ENCODE results near the gene BCKDHB.

Gene BCKDHB

DNA sequence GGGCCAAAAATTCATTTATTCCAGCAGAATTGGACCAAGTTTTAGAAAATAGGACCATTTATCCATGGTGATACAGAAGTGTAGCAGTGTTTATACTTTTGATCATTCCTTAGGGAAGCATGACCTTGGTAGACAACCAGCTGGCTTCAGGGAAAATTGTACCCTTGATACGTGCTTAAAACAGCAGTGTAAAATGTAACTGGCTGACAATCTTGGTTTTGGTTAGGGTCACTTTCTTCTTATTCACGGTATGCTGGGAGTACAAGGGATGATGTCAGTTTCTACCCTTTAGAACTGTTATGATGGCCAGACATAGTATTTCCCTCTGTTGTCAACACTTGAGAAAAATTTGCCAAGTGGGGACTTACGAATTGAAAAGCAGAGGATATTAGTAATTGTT is 157.1 kb downstream of the BCKDHB start:
- H3K4me3 ChIP-seq (replicated peaks; ENCODE audit: insufficient read depth, low read length) = no peak overlapping the region

DNA sequence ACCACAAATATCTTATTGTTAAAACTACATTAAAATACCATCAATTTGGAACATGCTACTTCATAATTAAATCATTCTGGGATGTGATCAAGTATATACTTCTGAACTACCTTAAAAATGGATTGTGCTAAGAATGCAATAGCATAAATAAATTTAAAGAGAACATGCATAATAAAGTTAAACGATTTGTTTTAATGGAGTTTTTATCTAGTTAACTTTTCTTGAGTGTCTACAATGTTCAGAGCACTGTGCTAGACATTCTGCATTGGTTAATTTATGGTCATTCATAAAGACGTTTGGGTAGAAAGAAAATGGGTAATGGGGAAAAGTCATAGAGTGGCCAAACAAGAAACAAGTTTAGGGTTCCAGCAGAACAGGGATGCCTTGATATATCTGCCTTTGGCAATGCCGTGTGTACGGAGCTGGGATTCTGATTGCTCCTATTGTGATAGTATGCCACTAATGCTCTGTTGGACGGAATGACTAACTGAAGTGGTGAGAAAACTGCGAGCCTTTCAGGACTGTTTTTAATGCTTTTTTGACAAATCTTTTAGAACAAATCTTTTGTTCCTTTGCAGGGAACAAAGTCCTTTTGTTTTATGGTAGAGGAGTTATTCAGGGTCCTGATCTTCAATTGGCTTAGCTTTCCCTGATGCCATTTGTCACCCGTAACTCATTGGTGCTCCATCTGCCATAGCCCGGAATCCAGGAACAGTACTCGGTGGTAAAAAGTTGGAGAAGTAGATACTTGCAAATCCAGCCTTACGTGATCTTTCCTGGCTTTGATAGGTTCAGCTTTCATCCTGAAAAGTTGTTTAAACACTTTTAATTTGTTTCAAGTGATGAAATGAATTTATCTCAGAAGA is 162.6 kb downstream of the BCKDHB start:
- no peak overlapping the region for H3K4me3 ChIP-seq (replicated peaks; ENCODE audit: insufficient read depth, low read length)
- no peaks in the 10 kb centered on the region for H3K27me3 ChIP-seq (ENCODE audit: insufficient read depth, poor library complexity, severe bottlenecking)
- no peak for TF ChIP-seq POLR2AphosphoS5 (IDR thresholded peaks at IDR 0.05; ENCODE audit: low read depth)
- TF ChIP-seq, protein P1, sequence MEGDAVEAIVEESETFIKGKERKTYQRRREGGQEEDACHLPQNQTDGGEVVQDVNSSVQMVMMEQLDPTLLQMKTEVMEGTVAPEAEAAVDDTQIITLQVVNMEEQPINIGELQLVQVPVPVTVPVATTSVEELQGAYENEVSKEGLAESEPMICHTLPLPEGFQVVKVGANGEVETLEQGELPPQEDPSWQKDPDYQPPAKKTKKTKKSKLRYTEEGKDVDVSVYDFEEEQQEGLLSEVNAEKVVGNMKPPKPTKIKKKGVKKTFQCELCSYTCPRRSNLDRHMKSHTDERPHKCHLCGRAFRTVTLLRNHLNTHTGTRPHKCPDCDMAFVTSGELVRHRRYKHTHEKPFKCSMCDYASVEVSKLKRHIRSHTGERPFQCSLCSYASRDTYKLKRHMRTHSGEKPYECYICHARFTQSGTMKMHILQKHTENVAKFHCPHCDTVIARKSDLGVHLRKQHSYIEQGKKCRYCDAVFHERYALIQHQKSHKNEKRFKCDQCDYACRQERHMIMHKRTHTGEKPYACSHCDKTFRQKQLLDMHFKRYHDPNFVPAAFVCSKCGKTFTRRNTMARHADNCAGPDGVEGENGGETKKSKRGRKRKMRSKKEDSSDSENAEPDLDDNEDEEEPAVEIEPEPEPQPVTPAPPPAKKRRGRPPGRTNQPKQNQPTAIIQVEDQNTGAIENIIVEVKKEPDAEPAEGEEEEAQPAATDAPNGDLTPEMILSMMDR (IDR thresholded peaks at IDR 0.05; ENCODE audit: insufficient read depth, low read length) = no peak
- TF ChIP-seq, protein P2, sequence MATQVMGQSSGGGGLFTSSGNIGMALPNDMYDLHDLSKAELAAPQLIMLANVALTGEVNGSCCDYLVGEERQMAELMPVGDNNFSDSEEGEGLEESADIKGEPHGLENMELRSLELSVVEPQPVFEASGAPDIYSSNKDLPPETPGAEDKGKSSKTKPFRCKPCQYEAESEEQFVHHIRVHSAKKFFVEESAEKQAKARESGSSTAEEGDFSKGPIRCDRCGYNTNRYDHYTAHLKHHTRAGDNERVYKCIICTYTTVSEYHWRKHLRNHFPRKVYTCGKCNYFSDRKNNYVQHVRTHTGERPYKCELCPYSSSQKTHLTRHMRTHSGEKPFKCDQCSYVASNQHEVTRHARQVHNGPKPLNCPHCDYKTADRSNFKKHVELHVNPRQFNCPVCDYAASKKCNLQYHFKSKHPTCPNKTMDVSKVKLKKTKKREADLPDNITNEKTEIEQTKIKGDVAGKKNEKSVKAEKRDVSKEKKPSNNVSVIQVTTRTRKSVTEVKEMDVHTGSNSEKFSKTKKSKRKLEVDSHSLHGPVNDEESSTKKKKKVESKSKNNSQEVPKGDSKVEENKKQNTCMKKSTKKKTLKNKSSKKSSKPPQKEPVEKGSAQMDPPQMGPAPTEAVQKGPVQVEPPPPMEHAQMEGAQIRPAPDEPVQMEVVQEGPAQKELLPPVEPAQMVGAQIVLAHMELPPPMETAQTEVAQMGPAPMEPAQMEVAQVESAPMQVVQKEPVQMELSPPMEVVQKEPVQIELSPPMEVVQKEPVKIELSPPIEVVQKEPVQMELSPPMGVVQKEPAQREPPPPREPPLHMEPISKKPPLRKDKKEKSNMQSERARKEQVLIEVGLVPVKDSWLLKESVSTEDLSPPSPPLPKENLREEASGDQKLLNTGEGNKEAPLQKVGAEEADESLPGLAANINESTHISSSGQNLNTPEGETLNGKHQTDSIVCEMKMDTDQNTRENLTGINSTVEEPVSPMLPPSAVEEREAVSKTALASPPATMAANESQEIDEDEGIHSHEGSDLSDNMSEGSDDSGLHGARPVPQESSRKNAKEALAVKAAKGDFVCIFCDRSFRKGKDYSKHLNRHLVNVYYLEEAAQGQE (IDR thresholded peaks at IDR 0.05; ENCODE audit: insufficient replicate concordance, low read depth) = no peak
- no peak for TF ChIP-seq SPI1 (IDR thresholded peaks at IDR 0.05; ENCODE audit: borderline replicate concordance, low read depth)
- TF ChIP-seq GABPA (IDR thresholded peaks at IDR 0.05; ENCODE audit: low read depth) = no peak
- DNase-seq (ENCODE audit: low read depth in 1 of 2, low spot score in 1 of 2) = no peak
- H3K27ac ChIP-seq (replicated peaks) = no peak overlapping the region

More for the DNA sequence above, 157.1 kb downstream of the BCKDHB start:
- no peak for DNase-seq (ENCODE audit: low read depth in 1 of 2, low spot score in 1 of 2)
- H3K27me3 ChIP-seq (ENCODE audit: insufficient read depth, poor library complexity, severe bottlenecking) = no peaks in the 10 kb centered on the region
- no peak overlapping the region for H3K27ac ChIP-seq (replicated peaks)
- no peak for TF ChIP-seq GABPA (IDR thresholded peaks at IDR 0.05; ENCODE audit: low read depth)
- TF ChIP-seq, protein P2 (IDR thresholded peaks at IDR 0.05; ENCODE audit: insufficient replicate concordance, low read depth) = no peak
- TF ChIP-seq, protein P1 (IDR thresholded peaks at IDR 0.05; ENCODE audit: insufficient read depth, low read length) = no peak
- TF ChIP-seq POLR2AphosphoS5 (IDR thresholded peaks at IDR 0.05; ENCODE audit: low read depth) = no peak
- TF ChIP-seq SPI1 (IDR thresholded peaks at IDR 0.05; ENCODE audit: borderline replicate concordance, low read depth) = no peak

DNA sequence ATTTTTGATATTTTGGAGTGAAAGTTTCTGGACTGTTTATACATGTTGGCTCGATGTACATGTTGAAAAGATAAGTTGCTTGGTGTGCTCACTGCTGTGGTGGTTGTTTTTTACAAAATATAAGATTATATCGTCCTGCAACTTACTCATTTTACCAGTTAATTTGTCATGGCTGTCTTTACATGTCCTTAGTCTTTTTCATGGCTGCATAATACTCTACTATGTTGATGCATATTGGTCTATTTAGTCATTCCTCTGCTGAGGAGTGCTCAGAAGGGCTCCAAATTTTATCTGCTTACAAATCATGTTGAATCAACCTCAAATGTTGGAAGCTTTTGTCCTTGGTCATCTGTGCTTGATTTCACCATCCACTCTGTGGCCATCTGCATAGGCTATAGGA is 164.6 kb downstream of the BCKDHB start:
- H3K27ac ChIP-seq (replicated peaks) = no peak overlapping the region
- no peak overlapping the region for H3K4me3 ChIP-seq (replicated peaks; ENCODE audit: insufficient read depth, low read length)
- no peak for DNase-seq (ENCODE audit: low read depth in 1 of 2, low spot score in 1 of 2)
- H3K27me3 ChIP-seq (ENCODE audit: insufficient read depth, poor library complexity, severe bottlenecking) = no peaks in the 10 kb centered on the region
- TF ChIP-seq, protein P1 (IDR thresholded peaks at IDR 0.05; ENCODE audit: insufficient read depth, low read length) = no peak
- TF ChIP-seq, protein P2 (IDR thresholded peaks at IDR 0.05; ENCODE audit: insufficient replicate concordance, low read depth) = no peak
- TF ChIP-seq GABPA (IDR thresholded peaks at IDR 0.05; ENCODE audit: low read depth) (no peak), POLR2AphosphoS5 (IDR thresholded peaks at IDR 0.05; ENCODE audit: low read depth) (no peak), SPI1 (IDR thresholded peaks at IDR 0.05; ENCODE audit: borderline replicate concordance, low read depth) (no peak)

Data from HL-60 (cell line).